Measurements from ENCODE around the gene UVSSA.

- TF ChIP-seq CTCF (IDR thresholded peaks at IDR 0.05) (no peak), POLR2A (IDR thresholded peaks at IDR 0.05) (no peak)
Observed at GRCh38 chr4:1357356-1358248, 10.6 kb downstream of the UVSSA start.

Measured in sigmoid colon (tissue), 3 donors.